WTC11 (cell line): ENCODE data around the gene LGI4.

Experiments
- ETV6 ChIP-seq: sonication (generic); formaldehyde crosslinking; IDR thresholded peaks from 2 replicates; pipeline ENCODE4 v1.8.1; 2022; ENCODE audit warnings: mild to moderate bottlenecking, missing genetic modification reagents
- ZBTB21 ChIP-seq: sonication (generic); formaldehyde crosslinking; IDR thresholded peaks from 2 replicates; pipeline ENCODE4 v1.8.1; 2023; ENCODE audit warnings: mild to moderate bottlenecking, missing genetic modification reagents, borderline replicate concordance
- TF ChIP-seq, protein P1 (sequence below): fragments of 200-600 bp; IDR thresholded peaks from 2 replicates; pipeline ENCODE4 v1.8.0; 2022; ENCODE audit warnings: antibody characterized with exemption

DNA sequence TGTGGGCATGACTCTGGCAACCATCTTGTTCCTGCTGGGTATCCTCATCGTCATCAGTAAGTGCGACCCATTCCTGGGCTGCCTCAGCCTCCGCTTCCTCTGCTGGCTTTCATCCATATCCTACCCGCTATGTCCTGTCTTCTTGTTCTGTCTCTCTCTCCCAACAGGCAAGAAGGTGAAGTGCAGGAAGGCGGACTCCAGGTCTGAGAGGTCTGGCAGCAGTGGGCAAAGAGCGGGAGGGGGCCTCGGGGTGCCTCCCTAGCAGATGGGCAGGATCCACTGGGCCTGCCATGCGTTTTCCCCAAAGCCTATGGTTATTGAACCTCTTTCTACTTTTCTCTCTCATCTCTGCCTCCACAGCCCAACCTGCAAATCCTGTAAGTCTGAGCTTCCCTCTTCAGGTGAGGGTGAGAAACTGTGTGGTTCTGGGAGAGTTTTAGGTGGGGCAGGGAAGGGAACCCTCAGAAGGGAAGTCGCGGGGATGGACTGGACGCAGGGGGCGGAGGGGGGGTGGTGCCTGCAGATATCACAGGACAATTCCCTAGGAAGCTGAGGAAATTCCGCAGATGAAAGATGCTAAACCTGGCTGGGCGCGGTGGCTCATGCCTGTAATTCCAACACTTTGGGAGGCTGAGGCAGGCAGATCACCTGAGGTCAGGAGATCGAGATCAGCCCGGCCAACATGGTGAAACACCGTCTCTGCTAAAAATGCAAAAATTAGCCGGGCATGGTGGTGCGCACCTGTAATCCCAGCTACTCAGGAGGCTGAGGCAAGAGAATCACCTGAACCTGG lies 16.6 kb upstream of the LGI4 start:
- TF ChIP-seq ZBTB21 = no peak
- no peak for TF ChIP-seq ETV6 (CRISPR knock-in tag)
- TF ChIP-seq, protein P1, sequence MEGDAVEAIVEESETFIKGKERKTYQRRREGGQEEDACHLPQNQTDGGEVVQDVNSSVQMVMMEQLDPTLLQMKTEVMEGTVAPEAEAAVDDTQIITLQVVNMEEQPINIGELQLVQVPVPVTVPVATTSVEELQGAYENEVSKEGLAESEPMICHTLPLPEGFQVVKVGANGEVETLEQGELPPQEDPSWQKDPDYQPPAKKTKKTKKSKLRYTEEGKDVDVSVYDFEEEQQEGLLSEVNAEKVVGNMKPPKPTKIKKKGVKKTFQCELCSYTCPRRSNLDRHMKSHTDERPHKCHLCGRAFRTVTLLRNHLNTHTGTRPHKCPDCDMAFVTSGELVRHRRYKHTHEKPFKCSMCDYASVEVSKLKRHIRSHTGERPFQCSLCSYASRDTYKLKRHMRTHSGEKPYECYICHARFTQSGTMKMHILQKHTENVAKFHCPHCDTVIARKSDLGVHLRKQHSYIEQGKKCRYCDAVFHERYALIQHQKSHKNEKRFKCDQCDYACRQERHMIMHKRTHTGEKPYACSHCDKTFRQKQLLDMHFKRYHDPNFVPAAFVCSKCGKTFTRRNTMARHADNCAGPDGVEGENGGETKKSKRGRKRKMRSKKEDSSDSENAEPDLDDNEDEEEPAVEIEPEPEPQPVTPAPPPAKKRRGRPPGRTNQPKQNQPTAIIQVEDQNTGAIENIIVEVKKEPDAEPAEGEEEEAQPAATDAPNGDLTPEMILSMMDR = no peak
